Measurements from ENCODE around the gene STARD3NL. TPM values are rescaled to one million over a fixed set of nuclear protein-coding genes. Genes with fewer than 3 reads are reported as not detected.

STARD3NL gene
- total and polyA plus RNA-seq, 2 of the 13 experiments (the other 11 are each of a cell fraction or from before 2014, with no cell fraction given) = 37.3 to 42.3 TPM

DNA sequence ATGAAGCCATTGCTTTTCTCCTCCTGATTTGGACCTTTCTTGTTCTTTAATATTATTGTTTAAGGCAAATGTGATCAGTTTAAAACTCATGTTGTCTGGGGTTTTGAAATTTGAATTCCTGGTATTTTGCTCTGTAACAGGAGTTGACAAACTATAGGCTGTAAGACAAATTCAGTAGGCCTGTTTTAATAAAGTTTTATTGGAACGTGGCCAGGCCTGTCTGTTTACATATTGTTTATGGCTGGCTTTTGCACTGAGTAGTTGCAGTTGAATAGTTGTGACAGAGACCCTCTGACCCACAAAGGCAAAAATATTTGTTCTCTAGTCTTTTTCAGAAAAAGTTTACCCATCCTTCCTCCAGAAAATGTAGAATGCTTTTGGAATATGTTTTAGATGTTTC is 29.8 kb downstream of the STARD3NL start:
- no peak for FAIRE-seq
- in situ Hi-C loops (cut with HindIII; ENCODE audit: extremely low pct_ligation_motif_present, low pct_unique_long_range_greater_than_20kb) = no loop called here
- Histone ChIP-seq H3K9me3 (ENCODE audit: low read length) (no peaks in the 10 kb centered on the region), H3K36me3 (replicated peaks in 1 of 2; ENCODE audit: control insufficient read depth in 1 of 2, insufficient read depth in 2 of 2, low read length in 2 of 2) (peaks cover 5 to 6% of the 10 kb centered on the region in 2 experiments; a peak in 3 of 5 replicates), H3K4me1 (ENCODE audit: insufficient read depth, low read length) (no peaks in the 10 kb centered on the region), H4K20me1 (ENCODE audit: insufficient read depth, low read length) (no peaks in the 10 kb centered on the region), H3K27ac (ENCODE audit: extremely low read length, insufficient read depth, low read length) (no peak overlapping the region), H3K27me3 (ENCODE audit: control insufficient read depth in 1 of 2, insufficient read depth in 2 of 2, low read length in 2 of 2) (no peaks in the 10 kb centered on the region), H2AFZ (ENCODE audit: low read length) (no peak overlapping the region), H3K4me2 (ENCODE audit: low read depth, low read length) (no peak overlapping the region), H3K4me3 (replicated peaks in 1 of 3; ENCODE audit: insufficient read depth in 1 of 3, low read depth in 2 of 3, low read length in 3 of 3) (no peak overlapping the region), H3K79me2 (ENCODE audit: insufficient read depth, low read length) (no peaks in the 10 kb centered on the region), H3K9ac (ENCODE audit: insufficient read depth, low read depth, low read length) (no peak overlapping the region)
- no TSS peak for BruUV-seq (replicated peaks)
- no peak for DNase-seq (ENCODE audit: low spot score)
- ChIA-PET CTCF (ENCODE audit: low intra/inter-chr PET ratio, low total read pairs) (no interaction called here), POLR2A (no interaction called here)
- intact Hi-C loops (cut with micrococcal nuclease; ENCODE audit: unreplicated experiment) = no loop called here
- 95% methylated on average over 1 of the region's 1 CpG for whole genome bisulfite sequencing (ENCODE audit: low lambda C conversion rate)
- ATAC-seq = no peak
- no peak for TF ChIP-seq GTF2F1 (IDR thresholded peaks at IDR 0.05; ENCODE audit: low read length)
- no peak for TF ChIP-seq ZNF790 (CRISPR knock-in tag; IDR thresholded peaks at IDR 0.05; ENCODE audit: borderline replicate concordance)
- no peak for TF ChIP-seq RFXAP (CRISPR knock-in tag; IDR thresholded peaks at IDR 0.05; ENCODE audit: borderline replicate concordance)
- no peak for TF ChIP-seq ZNF224 (CRISPR knock-in tag; IDR thresholded peaks at IDR 0.05)
- TF ChIP-seq ZNF460 (CRISPR knock-in tag; IDR thresholded peaks at IDR 0.05; ENCODE audit: borderline replicate concordance) = no peak
- no peak for TF ChIP-seq AKNA (CRISPR knock-in tag; IDR thresholded peaks at IDR 0.05; ENCODE audit: borderline replicate concordance)
- TF ChIP-seq ZNF530 (CRISPR knock-in tag; IDR thresholded peaks at IDR 0.05; ENCODE audit: low read depth) = no peak
- TF ChIP-seq ZNF768 (CRISPR knock-in tag; IDR thresholded peaks at IDR 0.05) = no peak
- TF ChIP-seq ZNF792 (CRISPR knock-in tag; IDR thresholded peaks at IDR 0.05) = no peak
- TF ChIP-seq, protein P1, sequence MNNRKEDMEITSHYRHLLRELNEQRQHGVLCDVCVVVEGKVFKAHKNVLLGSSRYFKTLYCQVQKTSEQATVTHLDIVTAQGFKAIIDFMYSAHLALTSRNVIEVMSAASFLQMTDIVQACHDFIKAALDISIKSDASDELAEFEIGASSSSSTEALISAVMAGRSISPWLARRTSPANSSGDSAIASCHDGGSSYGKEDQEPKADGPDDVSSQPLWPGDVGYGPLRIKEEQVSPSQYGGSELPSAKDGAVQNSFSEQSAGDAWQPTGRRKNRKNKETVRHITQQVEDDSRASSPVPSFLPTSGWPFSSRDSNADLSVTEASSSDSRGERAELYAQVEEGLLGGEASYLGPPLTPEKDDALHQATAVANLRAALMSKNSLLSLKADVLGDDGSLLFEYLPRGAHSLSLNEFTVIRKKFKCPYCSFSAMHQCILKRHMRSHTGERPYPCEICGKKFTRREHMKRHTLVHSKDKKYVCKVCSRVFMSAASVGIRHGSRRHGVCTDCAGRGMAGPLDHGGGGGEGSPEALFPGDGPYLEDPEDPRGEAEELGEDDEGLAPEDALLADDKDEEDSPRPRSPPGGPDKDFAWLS (CRISPR knock-in tag; IDR thresholded peaks at IDR 0.05; ENCODE audit: borderline replicate concordance) = no peak
- no peak for TF ChIP-seq ZNF891 (CRISPR knock-in tag; IDR thresholded peaks at IDR 0.05)
- TF ChIP-seq, protein P2, sequence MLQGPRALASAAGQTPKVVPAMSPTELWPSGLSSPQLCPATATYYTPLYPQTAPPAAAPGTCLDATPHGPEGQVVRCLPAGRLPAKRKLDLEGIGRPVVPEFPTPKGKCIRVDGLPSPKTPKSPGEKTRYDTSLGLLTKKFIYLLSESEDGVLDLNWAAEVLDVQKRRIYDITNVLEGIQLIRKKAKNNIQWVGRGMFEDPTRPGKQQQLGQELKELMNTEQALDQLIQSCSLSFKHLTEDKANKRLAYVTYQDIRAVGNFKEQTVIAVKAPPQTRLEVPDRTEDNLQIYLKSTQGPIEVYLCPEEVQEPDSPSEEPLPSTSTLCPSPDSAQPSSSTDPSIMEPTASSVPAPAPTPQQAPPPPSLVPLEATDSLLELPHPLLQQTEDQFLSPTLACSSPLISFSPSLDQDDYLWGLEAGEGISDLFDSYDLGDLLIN (CRISPR knock-in tag; IDR thresholded peaks at IDR 0.05; ENCODE audit: borderline replicate concordance) = no peak
- no peak for TF ChIP-seq TCF12 (IDR thresholded peaks at IDR 0.05)
- no peak for TF ChIP-seq TCF12 (CRISPR knock-in tag; IDR thresholded peaks at IDR 0.05)
- TF ChIP-seq ZSCAN12 (CRISPR knock-in tag; IDR thresholded peaks at IDR 0.05) = no peak
- TF ChIP-seq, protein P3, sequence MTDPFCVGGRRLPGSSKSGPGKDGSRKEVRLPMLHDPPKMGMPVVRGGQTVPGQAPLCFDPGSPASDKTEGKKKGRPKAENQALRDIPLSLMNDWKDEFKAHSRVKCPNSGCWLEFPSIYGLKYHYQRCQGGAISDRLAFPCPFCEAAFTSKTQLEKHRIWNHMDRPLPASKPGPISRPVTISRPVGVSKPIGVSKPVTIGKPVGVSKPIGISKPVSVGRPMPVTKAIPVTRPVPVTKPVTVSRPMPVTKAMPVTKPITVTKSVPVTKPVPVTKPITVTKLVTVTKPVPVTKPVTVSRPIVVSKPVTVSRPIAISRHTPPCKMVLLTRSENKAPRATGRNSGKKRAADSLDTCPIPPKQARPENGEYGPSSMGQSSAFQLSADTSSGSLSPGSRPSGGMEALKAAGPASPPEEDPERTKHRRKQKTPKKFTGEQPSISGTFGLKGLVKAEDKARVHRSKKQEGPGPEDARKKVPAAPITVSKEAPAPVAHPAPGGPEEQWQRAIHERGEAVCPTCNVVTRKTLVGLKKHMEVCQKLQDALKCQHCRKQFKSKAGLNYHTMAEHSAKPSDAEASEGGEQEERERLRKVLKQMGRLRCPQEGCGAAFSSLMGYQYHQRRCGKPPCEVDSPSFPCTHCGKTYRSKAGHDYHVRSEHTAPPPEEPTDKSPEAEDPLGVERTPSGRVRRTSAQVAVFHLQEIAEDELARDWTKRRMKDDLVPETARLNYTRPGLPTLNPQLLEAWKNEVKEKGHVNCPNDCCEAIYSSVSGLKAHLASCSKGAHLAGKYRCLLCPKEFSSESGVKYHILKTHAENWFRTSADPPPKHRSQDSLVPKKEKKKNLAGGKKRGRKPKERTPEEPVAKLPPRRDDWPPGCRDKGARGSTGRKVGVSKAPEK (CRISPR knock-in tag; IDR thresholded peaks at IDR 0.05; ENCODE audit: borderline replicate concordance) = no peak
